HCT116 (cell line): Measurements from ENCODE around the gene XRCC3. TPM values are rescaled to one million over a fixed set of nuclear protein-coding genes. Genes with fewer than 3 reads are reported as not detected.

Experiments
- ATAC-seq: fragments of 200-7000 bp; cut with Tn5 transposase; 2 replicates; pipeline ENCODE4 v1.9.1; 2020; ENCODE audit warnings: mild to moderate bottlenecking, moderate library complexity
- BruUV-seq: library from RNA; stranded (reverse); fragments of 400-500 nt; replicated peaks from 2 replicates; lab custom pipeline; 2021; lab: Mats Ljungman, UMichigan
- CTCF ChIA-PET: fragments of 300-600 bp; sonication (Branson Sonifier 250); formaldehyde crosslinking; loops from one replicate; lab custom pipeline; 2021; ENCODE audit warnings: antibody characterized with exemption; lab: Charles Lee
- POLR2A ChIA-PET: fragments of 300-600, 350-600 bp; sonication (Branson Sonifier 250); formaldehyde crosslinking; loops from one replicate; lab custom pipeline; 2021; ENCODE audit warnings: antibody characterized with exemption; lab: Charles Lee
- RAD21 ChIA-PET, 2 experiments: fragments of 300-600 bp; sonication (Branson Sonifier 250); formaldehyde crosslinking; loops; one replicate each; lab custom pipeline; 2023; ENCODE audit warnings: low total read pairs in 2 of 2; ENCODE audit not compliant: uncharacterized antibody in 2 of 2, unreplicated experiment in 2 of 2, low non-redundant PET in 1 of 2; lab: Charles Lee
- DNase-seq: peaks from one replicate; pipeline ENCODE4 v3.0.0-alpha.2; 2010; ENCODE audit warnings: low read depth, low spot score
- H2AFZ ChIP-seq: fragments of 200-600 bp; shearing (Covaris generic), sonication (generic); 2 replicates; pipeline ENCODE4 v1.6.1; 2017; ENCODE audit warnings: low read depth, mixed run types, mixed read lengths, antibody characterized with exemption, low read length; ENCODE audit not compliant: poor library complexity, severe bottlenecking
- H3K27ac ChIP-seq: 2 replicates; pipeline ENCODE4 v1.5.1; 2012; ENCODE audit warnings: low read depth, low read length
- H3K27me3 ChIP-seq: fragments of 200-600 bp; sonication (generic); 2 replicates; pipeline ENCODE4 v1.6.1; 2016; ENCODE audit warnings: mixed run types, low read length, mixed read lengths; ENCODE audit not compliant: insufficient read depth
- H3K36me3 ChIP-seq, 2 experiments: fragments of 200-500 bp in 1 of 2; fragments of 200-600 bp in 1 of 2; sonication (Bioruptor generic) in 1 of 2; sonication (generic) in 1 of 2; 2 replicates each; pipeline versions ENCODE4 v1.5.1 to v1.6.1; 2014 to 2016; ENCODE audit warnings: low read length in 2 of 2, inconsistent platforms in 1 of 2, mixed read lengths in 1 of 2, mixed run types in 1 of 2; ENCODE audit not compliant: insufficient read depth in 2 of 2, control insufficient read depth in 1 of 2
- H3K4me1 ChIP-seq, 2 experiments: fragments of 200-600 bp in 1 of 2; sonication (generic) in 1 of 2; 2 replicates each; pipeline versions ENCODE4 v1.5.1 to v1.6.1; 2012 to 2017; ENCODE audit warnings: low read length in 2 of 2, inconsistent platforms in 1 of 2, mild to moderate bottlenecking in 1 of 2, mixed read lengths in 1 of 2, mixed run types in 1 of 2, moderate library complexity in 1 of 2; ENCODE audit not compliant: insufficient read depth in 2 of 2, control insufficient read depth in 1 of 2
- H3K4me2 ChIP-seq: fragments of 200-600 bp; sonication (generic); 2 replicates; pipeline ENCODE4 v1.6.1; 2017; ENCODE audit warnings: mixed run types, low read length, mixed read lengths
- H3K4me3 ChIP-seq, 2 experiments: fragments of 200-600 bp in 1 of 2; sonication (generic) in 1 of 2; replicated peaks in 1 of 2; 2 replicates each; pipeline ENCODE4 v1.5.1; 2011 to 2016; ENCODE audit warnings: low read length in 2 of 2, control low read depth in 1 of 2, low read depth in 1 of 2, mild to moderate bottlenecking in 1 of 2, mixed read lengths in 1 of 2, mixed run types in 1 of 2
- H3K79me2 ChIP-seq: fragments of 200-600 bp; sonication (generic); 2 replicates; pipeline ENCODE4 v1.6.1; 2017; ENCODE audit warnings: mild to moderate bottlenecking, mixed run types, low read length, moderate library complexity, mixed read lengths; ENCODE audit not compliant: insufficient read depth
- H3K9ac ChIP-seq: fragments of 200-600 bp; sonication (generic); 2 replicates; pipeline ENCODE4 v1.6.1; 2016; ENCODE audit warnings: low read length, mixed read lengths
- H3K9me2 ChIP-seq: fragments of 200-600 bp; sonication (generic), shearing (Covaris generic); 2 replicates; pipeline ENCODE4 v1.6.1; 2017; ENCODE audit warnings: mixed run types, mild to moderate bottlenecking, moderate library complexity; ENCODE audit not compliant: insufficient read depth
- H3K9me3 ChIP-seq, 2 experiments: fragments of 200-500 bp in 1 of 2; fragments of 200-600 bp in 1 of 2; sonication (Bioruptor generic) in 1 of 2; sonication (generic) in 1 of 2; 2 replicates each; pipeline ENCODE4 v1.6.1; 2014 to 2017; ENCODE audit warnings: low read length in 2 of 2, mixed read lengths in 2 of 2, inconsistent platforms in 1 of 2, low read depth in 1 of 2, mild to moderate bottlenecking in 1 of 2, mixed run types in 1 of 2, moderate library complexity in 1 of 2; ENCODE audit not compliant: control insufficient read depth in 1 of 2, insufficient read depth in 1 of 2
- H4K20me1 ChIP-seq: fragments of 200-600 bp; sonication (generic), shearing (Covaris generic); 2 replicates; pipeline ENCODE4 v1.6.1; 2017; ENCODE audit warnings: mixed run types, mild to moderate bottlenecking, moderate library complexity; ENCODE audit not compliant: insufficient read depth
- CBX3 ChIP-seq: IDR thresholded peaks from 2 replicates; pipeline ENCODE4 v1.6.1; 2012; ENCODE audit warnings: low read depth
- FOSL1 ChIP-seq: IDR thresholded peaks from 2 replicates; pipeline ENCODE4 v1.6.1; 2012; ENCODE audit warnings: low read depth
- intact Hi-C: fragments of 100-400 bp; cut with micrococcal nuclease; formaldehyde crosslinking; loops from 2 replicates; pipeline ENCODE4 v1.10.0; 2022
- total RNA-seq: library from RNA; stranded (reverse); gene quantifications from one replicate; pipeline ENCODE4 v1.2.1, GENCODE V29; 2021; ENCODE audit not compliant: unreplicated experiment
- TF ChIP-seq, protein P1 (sequence below): IDR thresholded peaks from 2 replicates; pipeline ENCODE4 v1.6.1; 2011; ENCODE audit warnings: mild to moderate bottlenecking, low read length, moderate library complexity; ENCODE audit not compliant: insufficient replicate concordance; ENCODE audit errors: extremely low read depth
- TF ChIP-seq, protein P2 (sequence below), 3 experiments: fragments of 200-600 bp in 1 of 3; sonication (generic) in 1 of 3; IDR thresholded peaks in 2 of 3; conservative IDR thresholded peaks in 1 of 3; 2 replicates each; pipeline ENCODE4 v1.5.1; 2012 to 2017; ENCODE audit warnings: low read depth in 2 of 3, low read length in 2 of 3, antibody characterized with exemption in 1 of 3, borderline replicate concordance in 1 of 3, control low read depth in 1 of 3, mild to moderate bottlenecking in 1 of 3, mixed read lengths in 1 of 3, mixed run types in 1 of 3, moderate library complexity in 1 of 3; ENCODE audit not compliant: insufficient read depth in 1 of 3

XRCC3 gene
- total RNA-seq, 1 experiment from 2014 or later: 48.7 TPM

DNA sequence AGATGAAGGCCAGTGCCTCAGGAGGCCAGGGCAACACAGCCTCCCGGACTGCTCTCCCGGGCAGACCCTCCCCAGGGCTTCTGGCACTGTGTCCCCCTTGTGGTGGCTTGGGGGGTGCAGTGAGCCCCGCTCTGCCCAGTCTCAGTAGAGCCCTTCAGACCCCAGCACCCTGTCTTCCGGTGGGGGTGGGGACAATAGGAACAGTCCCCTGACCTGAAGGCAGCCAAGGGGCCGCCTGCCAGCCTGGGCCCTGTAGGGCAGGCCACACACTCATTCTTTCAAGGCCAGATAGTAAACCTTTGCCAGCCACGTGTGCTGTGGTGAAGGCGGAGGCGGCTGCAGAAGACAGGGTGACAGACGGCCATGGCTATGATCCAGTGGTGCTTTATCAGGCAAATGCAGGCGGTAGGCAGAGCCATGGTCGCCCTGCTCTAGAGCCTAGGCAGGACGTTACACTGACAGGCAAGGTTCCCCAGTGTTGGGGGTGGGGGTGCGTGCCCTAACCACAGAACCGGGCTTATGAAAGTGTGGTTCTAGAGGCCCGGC lies 15.3 kb upstream of the XRCC3 start:
- Histone ChIP-seq H3K4me1 (no peaks in the 10 kb centered on the region), H3K79me2 (no peaks in the 10 kb centered on the region; the same call in 1 of the 2 replicates), H3K9ac (no peak overlapping the region), H4K20me1 (no peaks in the 10 kb centered on the region), H3K4me2 (no peak overlapping the region), H3K36me3 (peaks cover 3 to 12% of the 10 kb centered on the region in 2 experiments; a peak in 3 of 4 replicates), H3K9me2 (no peaks in the 10 kb centered on the region), H2AFZ (no peak overlapping the region), H3K4me3 (no peak overlapping the region), H3K9me3 (no peaks in the 10 kb centered on the region), H3K27me3 (no peaks in the 10 kb centered on the region), H3K27ac (no peak overlapping the region)
- TF ChIP-seq, protein P1, sequence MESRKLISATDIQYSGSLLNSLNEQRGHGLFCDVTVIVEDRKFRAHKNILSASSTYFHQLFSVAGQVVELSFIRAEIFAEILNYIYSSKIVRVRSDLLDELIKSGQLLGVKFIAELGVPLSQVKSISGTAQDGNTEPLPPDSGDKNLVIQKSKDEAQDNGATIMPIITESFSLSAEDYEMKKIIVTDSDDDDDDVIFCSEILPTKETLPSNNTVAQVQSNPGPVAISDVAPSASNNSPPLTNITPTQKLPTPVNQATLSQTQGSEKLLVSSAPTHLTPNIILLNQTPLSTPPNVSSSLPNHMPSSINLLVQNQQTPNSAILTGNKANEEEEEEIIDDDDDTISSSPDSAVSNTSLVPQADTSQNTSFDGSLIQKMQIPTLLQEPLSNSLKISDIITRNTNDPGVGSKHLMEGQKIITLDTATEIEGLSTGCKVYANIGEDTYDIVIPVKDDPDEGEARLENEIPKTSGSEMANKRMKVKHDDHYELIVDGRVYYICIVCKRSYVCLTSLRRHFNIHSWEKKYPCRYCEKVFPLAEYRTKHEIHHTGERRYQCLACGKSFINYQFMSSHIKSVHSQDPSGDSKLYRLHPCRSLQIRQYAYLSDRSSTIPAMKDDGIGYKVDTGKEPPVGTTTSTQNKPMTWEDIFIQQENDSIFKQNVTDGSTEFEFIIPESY: no peak
- TF ChIP-seq, protein P2, sequence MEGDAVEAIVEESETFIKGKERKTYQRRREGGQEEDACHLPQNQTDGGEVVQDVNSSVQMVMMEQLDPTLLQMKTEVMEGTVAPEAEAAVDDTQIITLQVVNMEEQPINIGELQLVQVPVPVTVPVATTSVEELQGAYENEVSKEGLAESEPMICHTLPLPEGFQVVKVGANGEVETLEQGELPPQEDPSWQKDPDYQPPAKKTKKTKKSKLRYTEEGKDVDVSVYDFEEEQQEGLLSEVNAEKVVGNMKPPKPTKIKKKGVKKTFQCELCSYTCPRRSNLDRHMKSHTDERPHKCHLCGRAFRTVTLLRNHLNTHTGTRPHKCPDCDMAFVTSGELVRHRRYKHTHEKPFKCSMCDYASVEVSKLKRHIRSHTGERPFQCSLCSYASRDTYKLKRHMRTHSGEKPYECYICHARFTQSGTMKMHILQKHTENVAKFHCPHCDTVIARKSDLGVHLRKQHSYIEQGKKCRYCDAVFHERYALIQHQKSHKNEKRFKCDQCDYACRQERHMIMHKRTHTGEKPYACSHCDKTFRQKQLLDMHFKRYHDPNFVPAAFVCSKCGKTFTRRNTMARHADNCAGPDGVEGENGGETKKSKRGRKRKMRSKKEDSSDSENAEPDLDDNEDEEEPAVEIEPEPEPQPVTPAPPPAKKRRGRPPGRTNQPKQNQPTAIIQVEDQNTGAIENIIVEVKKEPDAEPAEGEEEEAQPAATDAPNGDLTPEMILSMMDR (IDR thresholded peaks at IDR 0.05 in 2 of 3, conservative IDR thresholded peaks at IDR 0.05 in 1 of 3; ENCODE audit: borderline replicate concordance in 1 of 3, insufficient read depth in 1 of 3, low read depth in 2 of 3, low read length in 2 of 3): peak in 1 of 3 experiments; percentile 8; a peak in 1 of 6 replicates
- TF ChIP-seq CBX3 (no peak), FOSL1 (no peak)
- ATAC-seq (no peak), DNase-seq (no peak)
- intact Hi-C loops: no loop called here
- ChIA-PET CTCF (no interaction called here), POLR2A (no interaction called here), RAD21 (no interaction called here)
- no TSS peak for BruUV-seq
